Spinal cord (tissue), 10 donors: Measurements from ENCODE around the gene PPP2R2C. TPM values are rescaled to one million over a fixed set of nuclear protein-coding genes. Genes with fewer than 3 reads are reported as not detected.

ENCODE experiments used
- DNase-seq, 6 donors: peaks; one replicate each; pipeline versions ENCODE4 v3.0.0 to v3.0.0-alpha.2; 2013 to 2015; ENCODE audit warnings: low spot score in 6 of 6, low read depth in 4 of 6
- H3K27ac ChIP-seq: one replicate; pipeline ENCODE4 v1.5.1; 2013; ENCODE audit warnings: low read depth, low read length, control low read depth
- H3K27me3 ChIP-seq: one replicate; pipeline ENCODE4 v1.6.1; 2013; ENCODE audit warnings: low read length; ENCODE audit not compliant: control insufficient read depth, insufficient read depth
- H3K36me3 ChIP-seq: one replicate; pipeline ENCODE4 v1.6.1; 2013; ENCODE audit warnings: low read length; ENCODE audit not compliant: control insufficient read depth, insufficient read depth
- H3K4me1 ChIP-seq: one replicate; pipeline ENCODE4 v1.6.1; 2013; ENCODE audit warnings: low read length; ENCODE audit not compliant: control insufficient read depth, insufficient read depth
- H3K4me3 ChIP-seq: one replicate; pipeline ENCODE4 v1.5.1; 2013; ENCODE audit warnings: low read depth, low read length, control low read depth
- H3K9me3 ChIP-seq: one replicate; pipeline ENCODE4 v1.6.1; 2013; ENCODE audit warnings: low read length; ENCODE audit not compliant: control insufficient read depth, insufficient read depth
- WGBS: methylation state at CpG from one replicate; pipeline ENCODE4 v1.1.5; 2013; ENCODE audit warnings: missing lambda C conversion rate; ENCODE audit not compliant: insufficient coverage; 5-methylcytosine and 5-hydroxymethylcytosine counted together
- polyA plus RNA-seq, 2 donors: library from polyadenylated mRNA; unstranded; fragments of 120-200 nt; gene quantifications; one replicate each; pipeline ENCODE4 v1.2.1, GENCODE V29; 2013; ENCODE audit not compliant: insufficient read length in 2 of 2
- total RNA-seq, 2 donors: library from RNA; depleted of rRNA in 1 of 2; stranded (reverse); fragments of 120-200 nt in 1 of 2; fragments of >200 nt in 1 of 2; gene quantifications; one replicate each; pipeline versions ENCODE4 v1.2.3 to v1.2.4, GENCODE V29; 2013 to 2014
- donor health status: healthy.

Gene PPP2R2C
- total and polyA plus RNA-seq, 4 donors: 17.2 to 114 (median 75.1) TPM

GRCh38 chr4:6463311-6464289 lies 8.8 kb downstream of the PPP2R2C start:
- H3K4me1 ChIP-seq: peaks cover 27% of the 10 kb centered on the region
- DNase-seq: peak in 1 of 6 donors; percentile 55
- no peak overlapping the region for H3K4me3 ChIP-seq
- no peaks in the 10 kb centered on the region for H3K9me3 ChIP-seq
- 60% methylated on average over 9 of the region's 11 CpGs for WGBS
- H3K27ac ChIP-seq: no peak overlapping the region
- H3K27me3 ChIP-seq: no peaks in the 10 kb centered on the region
- peaks cover 6% of the 10 kb centered on the region for H3K36me3 ChIP-seq

DNA sequence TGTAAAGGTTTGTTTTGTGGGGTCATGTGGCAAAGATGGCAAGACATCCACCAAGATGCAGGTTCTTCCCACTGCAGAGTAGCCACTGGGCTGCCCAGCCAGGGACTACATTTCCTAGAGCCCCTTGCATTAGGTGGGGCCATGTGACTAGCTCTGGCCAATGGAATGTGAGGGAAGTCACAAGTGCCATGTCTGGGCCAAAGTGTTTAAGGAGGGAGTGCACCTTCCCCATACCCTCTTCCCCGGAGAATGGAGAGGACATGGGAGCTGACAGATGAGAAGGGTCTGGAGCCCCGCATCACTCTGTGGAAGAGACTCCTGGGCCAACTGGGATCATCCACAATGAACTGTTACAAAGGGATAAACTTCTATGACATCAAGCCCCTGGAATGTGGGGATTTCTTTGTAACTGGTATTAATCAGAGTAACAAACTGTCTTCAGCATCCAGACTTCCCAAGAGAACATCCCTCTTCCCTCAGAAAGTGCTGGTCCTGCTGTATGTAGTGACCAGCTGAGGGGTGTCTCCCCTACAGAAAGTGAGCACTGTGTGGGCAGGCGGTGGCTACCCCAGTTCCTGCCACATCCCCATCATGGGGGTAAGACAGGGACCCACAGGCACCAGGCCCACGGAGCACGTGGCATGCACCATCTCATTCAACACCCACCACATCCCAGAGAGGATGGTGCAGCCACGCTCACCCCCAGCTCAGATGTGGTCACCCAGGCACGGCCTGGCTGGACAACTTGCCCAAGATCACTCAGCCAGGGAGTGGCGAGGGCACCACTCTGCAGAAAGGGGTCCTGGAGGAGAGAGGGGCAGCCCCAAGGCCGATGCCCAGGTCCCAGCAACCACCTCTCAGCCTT lies 10.9 kb downstream of the PPP2R2C start:
- Histone ChIP-seq H3K4me3 (no peak overlapping the region), H3K27ac (no peak overlapping the region), H3K4me1 (peaks cover 27% of the 10 kb centered on the region), H3K27me3 (no peaks in the 10 kb centered on the region), H3K9me3 (no peaks in the 10 kb centered on the region), H3K36me3 (peaks cover 6% of the 10 kb centered on the region)
- 94% methylated on average over 6 of the region's 9 CpGs for WGBS
- no peak for DNase-seq

DNA sequence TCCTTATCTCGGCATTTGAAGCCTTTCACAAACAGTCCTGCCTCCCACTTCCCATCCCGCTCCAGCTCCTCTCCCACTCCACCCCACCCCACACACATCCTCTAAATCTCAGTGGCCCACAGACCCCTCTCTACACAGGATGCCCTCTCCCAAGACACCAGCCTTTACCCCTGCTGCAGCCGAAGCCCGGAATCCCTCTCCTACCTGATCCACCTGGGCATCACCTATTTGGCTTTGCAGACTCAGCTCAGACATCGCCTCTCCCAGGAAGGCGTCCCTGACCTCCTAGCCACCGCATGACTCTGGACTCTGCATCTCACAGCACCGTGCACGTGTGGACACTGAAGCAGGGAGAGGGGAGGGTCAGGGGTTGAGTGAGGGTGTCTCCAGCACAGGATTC lies 11.5 kb downstream of the PPP2R2C start:
- no peak overlapping the region for H3K27ac ChIP-seq
- no peaks in the 10 kb centered on the region for H3K9me3 ChIP-seq
- no peaks in the 10 kb centered on the region for H3K27me3 ChIP-seq
- H3K4me1 ChIP-seq: peaks cover 27% of the 10 kb centered on the region
- H3K36me3 ChIP-seq: peaks cover 6% of the 10 kb centered on the region
- WGBS: 93% methylated on average over 6 of the region's 9 CpGs
- no peak for DNase-seq
- H3K4me3 ChIP-seq: no peak overlapping the region

GRCh38 chr4:6458528-6458927 lies 13.9 kb downstream of the PPP2R2C start:
- Histone ChIP-seq H3K27ac (no peak overlapping the region), H3K4me1 (peaks cover 39% of the 10 kb centered on the region), H3K4me3 (no peak overlapping the region), H3K36me3 (peaks cover 6% of the 10 kb centered on the region), H3K27me3 (no peaks in the 10 kb centered on the region), H3K9me3 (no peaks in the 10 kb centered on the region)
- WGBS: 95% methylated on average over 2 of the region's 2 CpGs
- no peak for DNase-seq

- no peaks in the 10 kb centered on the region for H3K27me3 ChIP-seq
- no peak overlapping the region for H3K4me3 ChIP-seq
- H3K27ac ChIP-seq: no peak overlapping the region
- DNase-seq: peak in 1 of 6 donors; percentile 85
- H3K4me1 ChIP-seq: peaks cover 39% of the 10 kb centered on the region
- WGBS: 46% methylated on average over 9 of the region's 11 CpGs
- H3K9me3 ChIP-seq: no peaks in the 10 kb centered on the region
- H3K36me3 ChIP-seq: no peaks in the 10 kb centered on the region
Measured at GRCh38 chr4:6456450-6456849, 16.0 kb downstream of the PPP2R2C start.

DNA sequence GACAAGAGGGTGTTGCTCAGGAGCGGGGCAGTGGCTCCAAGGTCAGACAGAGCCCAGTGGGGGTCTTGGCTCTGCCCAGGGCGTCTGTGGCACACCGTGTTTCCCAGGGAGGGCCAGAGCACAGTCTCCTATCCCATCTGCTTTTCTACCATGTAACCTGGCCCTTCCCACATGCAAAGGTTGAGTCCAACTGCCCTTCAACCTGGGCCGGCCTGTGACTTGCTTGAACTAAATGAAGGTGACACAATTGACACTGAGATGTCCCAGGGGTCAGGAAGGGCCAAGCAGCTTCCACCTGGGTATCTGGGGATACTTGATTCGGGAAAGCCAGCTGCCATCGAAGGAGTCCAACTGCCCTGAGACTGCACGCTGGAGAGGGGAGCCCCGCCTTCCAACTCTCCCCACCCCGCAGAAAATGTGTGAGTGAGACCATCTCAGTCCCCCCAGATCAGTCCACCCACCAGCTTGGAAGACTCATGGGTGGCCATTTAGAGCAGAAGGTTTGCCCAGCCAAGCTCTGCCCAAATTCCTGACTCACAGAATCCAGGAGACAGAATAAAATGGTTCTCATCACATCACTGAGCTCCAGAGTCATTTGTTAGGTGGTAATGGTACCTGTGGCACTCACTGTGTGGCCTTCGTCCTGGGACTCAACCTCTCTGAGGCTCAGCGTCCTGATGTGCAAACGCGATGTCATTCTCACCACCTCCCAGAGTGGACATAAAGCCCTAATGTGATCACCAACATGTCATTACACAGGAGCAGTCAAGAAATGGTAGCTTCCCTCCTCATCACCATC lies 18.1 kb downstream of the PPP2R2C start:
- Histone ChIP-seq H3K4me1 (peaks cover 55% of the 10 kb centered on the region), H3K27me3 (no peaks in the 10 kb centered on the region), H3K4me3 (no peak overlapping the region), H3K36me3 (peaks cover 3% of the 10 kb centered on the region), H3K9me3 (no peaks in the 10 kb centered on the region), H3K27ac (no peak overlapping the region)
- WGBS: 73% methylated on average over 10 of the region's 13 CpGs
- DNase-seq: no peak

DNA sequence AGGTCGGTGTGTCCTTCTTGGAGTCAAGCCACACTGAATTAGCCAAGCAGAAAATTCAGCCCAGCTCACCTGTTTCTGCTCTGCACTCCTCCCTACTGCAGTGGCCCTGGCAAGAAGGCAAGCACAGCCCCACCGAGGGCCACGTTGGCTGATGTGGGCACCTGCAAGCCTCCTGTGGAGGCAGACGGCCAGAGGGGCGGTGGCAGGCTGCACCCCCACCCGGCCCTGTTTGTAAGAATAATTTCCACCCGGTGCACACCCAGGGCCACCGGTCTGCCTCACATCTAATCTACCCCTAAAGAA lies 18.8 kb downstream of the PPP2R2C start:
- Histone ChIP-seq H3K4me3 (no peak overlapping the region), H3K9me3 (no peaks in the 10 kb centered on the region), H3K27me3 (no peaks in the 10 kb centered on the region), H3K27ac (no peak overlapping the region), H3K4me1 (peaks cover 62% of the 10 kb centered on the region), H3K36me3 (peaks cover 5% of the 10 kb centered on the region)
- DNase-seq: no peak
- 55% methylated on average over 5 of the region's 8 CpGs for whole genome bisulfite sequencing

GRCh38 chr4:6452897-6453687 lies 19.3 kb downstream of the PPP2R2C start:
- H3K9me3 ChIP-seq: no peaks in the 10 kb centered on the region
- no peak for DNase-seq
- no peak overlapping the region for H3K27ac ChIP-seq
- H3K4me1 ChIP-seq: peaks cover 67% of the 10 kb centered on the region
- H3K4me3 ChIP-seq: no peak overlapping the region
- no peaks in the 10 kb centered on the region for H3K27me3 ChIP-seq
- 67% methylated on average over 7 of the region's 20 CpGs for WGBS
- H3K36me3 ChIP-seq: peaks cover 8% of the 10 kb centered on the region
